Stimulated activated CD4-positive, alpha-beta T cell treated with anti-CD3 and anti-CD28 coated beads, Interleukin-4, amount 100 ng/mL, for 24 hours (primary cell): Measurements from ENCODE around the gene ZNF526.

Experiments used
- DNase-seq: peaks from one replicate; pipeline ENCODE4 v3.0.0-alpha.2; 2020

The ZNF526 gene

GRCh38 chr19:42224940-42225717 is 5.0 kb downstream of the ZNF526 start:
- no peak for DNase-seq

- no peak for DNase-seq
These were observed 5.7 kb downstream of the ZNF526 start for GRCh38 chr19:42225718-42226292.

GRCh38 chr19:42226886-42227285 is 6.8 kb downstream of the ZNF526 start:
- no peak for DNase-seq

- no peak for DNase-seq
These were observed 8.5 kb downstream of the ZNF526 start for GRCh38 chr19:42228641-42229040.

- no peak for DNase-seq
These were observed 9.3 kb downstream of the ZNF526 start for GRCh38 chr19:42229301-42229854.

GRCh38 chr19:42229855-42230351 is 9.8 kb downstream of the ZNF526 start:
- no peak for DNase-seq

GRCh38 chr19:42230571-42230970 is 10.5 kb downstream of the ZNF526 start:
- DNase-seq: no peak

DNA sequence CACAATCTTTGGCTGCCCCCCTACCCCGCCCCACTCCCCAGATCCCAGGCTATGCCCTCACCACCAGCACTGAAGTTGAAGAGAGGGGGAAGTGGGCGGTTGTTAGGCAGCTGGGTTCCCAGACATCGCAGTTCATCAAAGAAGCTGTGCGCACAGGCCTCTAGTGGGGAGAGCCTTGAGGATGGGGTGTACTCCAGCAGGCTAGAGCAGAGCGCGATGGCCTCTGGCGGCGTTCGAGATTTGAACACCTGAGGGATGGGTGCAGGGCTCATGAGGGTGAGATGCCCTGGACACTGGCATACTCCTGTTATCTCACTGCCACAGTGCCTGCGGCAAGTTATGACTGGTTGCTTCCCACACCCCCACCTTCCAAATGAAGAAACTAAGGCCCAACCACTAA is 12.3 kb downstream of the ZNF526 start:
- no peak for DNase-seq

- no peak for DNase-seq
These were observed 13.0 kb downstream of the ZNF526 start for GRCh38 chr19:42233106-42233505.

- no peak for DNase-seq
These were observed 13.7 kb downstream of the ZNF526 start for GRCh38 chr19:42233678-42234292.

GRCh38 chr19:42234364-42234763 is 14.3 kb downstream of the ZNF526 start:
- no peak for DNase-seq

GRCh38 chr19:42235181-42235580 is 15.1 kb downstream of the ZNF526 start:
- no peak for DNase-seq

- no peak for DNase-seq
These were observed 19.6 kb downstream of the ZNF526 start for GRCh38 chr19:42239544-42240220.

- no peak for DNase-seq
These were observed 21.2 kb downstream of the ZNF526 start for GRCh38 chr19:42241279-42241678.

- DNase-seq: peak; percentile 34
These were observed 22.0 kb downstream of the ZNF526 start for GRCh38 chr19:42242069-42242511.

DNA sequence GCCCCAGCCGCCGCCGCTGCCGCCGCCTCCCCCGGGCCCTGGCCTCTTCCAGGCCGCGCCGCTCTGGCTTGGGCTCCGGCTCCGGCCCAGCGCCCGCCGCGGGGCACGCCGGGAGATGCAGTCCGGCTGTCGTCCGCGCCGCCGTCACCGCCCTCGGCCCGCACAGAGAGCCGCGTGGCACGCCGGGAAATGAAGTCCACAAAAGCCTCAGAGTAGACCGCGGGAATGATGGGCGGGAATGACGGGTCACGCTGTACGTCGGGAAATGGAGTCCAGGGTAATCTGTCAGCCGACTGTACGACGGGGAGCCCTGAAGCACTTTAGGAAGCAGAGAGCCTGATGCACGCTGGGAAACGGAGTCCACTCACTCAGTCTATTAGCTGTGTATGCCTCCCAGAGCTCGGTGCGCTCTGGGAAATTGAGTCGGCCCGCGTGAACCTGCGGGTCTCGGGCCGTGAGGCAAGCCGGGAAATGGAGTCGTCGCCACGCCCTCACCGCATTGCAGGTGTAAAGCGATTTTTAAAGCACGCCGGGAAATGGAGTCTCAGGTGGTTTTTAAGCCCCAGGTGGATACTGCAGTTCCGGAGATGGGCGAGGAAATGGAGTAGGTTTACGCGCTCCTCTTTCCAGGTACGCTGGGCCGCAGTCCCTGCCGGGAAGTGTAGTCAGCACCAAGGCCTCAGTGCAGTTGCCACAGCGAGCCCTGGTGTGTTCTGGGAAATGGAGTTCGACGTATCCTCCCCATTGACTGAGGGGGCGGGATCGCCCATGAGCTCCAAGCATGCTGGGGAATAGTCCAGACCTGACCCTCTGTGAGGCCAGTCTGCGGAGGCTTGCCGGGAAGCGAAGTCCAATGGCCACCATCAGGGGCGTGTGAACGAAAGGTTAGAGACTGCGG is 22.6 kb downstream of the ZNF526 start, which contains the start of gene GSK3A:
TSS of gene GSK3A (minus strand) at position 91 of the 898 bp plus-strand sequence. CDS start 137 bp downstream, outside the sequence.
- DNase-seq: peak; percentile 96

- peak; percentile 93 for DNase-seq
These were observed 24.5 kb downstream of the ZNF526 start for GRCh38 chr19:42244347-42245220.

DNA sequence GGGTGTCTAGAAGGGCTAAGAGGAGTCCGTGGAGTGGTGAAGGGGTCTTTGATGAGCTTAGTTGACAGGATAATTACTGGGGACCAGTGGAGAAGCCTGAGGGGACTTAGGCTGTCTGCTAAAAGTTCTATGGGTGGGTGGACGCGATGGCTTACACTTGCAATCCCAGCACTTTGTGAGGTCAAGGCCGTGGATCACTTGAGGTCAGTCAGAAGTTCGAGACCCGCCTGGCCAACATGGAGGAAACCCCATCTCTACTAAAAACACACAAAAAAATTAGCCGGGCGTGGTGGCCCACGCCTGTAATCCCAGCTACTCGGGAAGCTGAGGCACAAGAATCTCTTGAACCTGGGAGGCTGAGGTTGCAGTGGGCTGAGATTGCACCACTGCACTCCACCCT is 25.1 kb downstream of the ZNF526 start:
- no peak for DNase-seq

GRCh38 chr19:42246143-42246921 is 26.2 kb downstream of the ZNF526 start:
- DNase-seq: no peak
